Neuronal stem cell (in vitro differentiated cells): Measurements from ENCODE around the gene PDK4.

ENCODE experiments used
- DNase-seq: peaks from one replicate; pipeline ENCODE4 v3.0.0-alpha.2; 2013; ENCODE audit warnings: low spot score
- H2AFZ ChIP-seq: one replicate; pipeline ENCODE4 v1.6.1; 2013; ENCODE audit warnings: mild to moderate bottlenecking, low read length, inconsistent platforms
- H2AK5ac ChIP-seq: 2 replicates; pipeline ENCODE4 v1.6.1; 2013; ENCODE audit warnings: low read depth, mild to moderate bottlenecking, inconsistent platforms, low read length, moderate library complexity, mixed read lengths
- H2BK120ac ChIP-seq: 2 replicates; pipeline ENCODE4 v1.6.1; 2013; ENCODE audit warnings: low read depth, mild to moderate bottlenecking, inconsistent platforms, low read length, moderate library complexity, mixed read lengths
- H2BK12ac ChIP-seq: one replicate; pipeline ENCODE4 v1.6.1; 2013; ENCODE audit warnings: low read length, inconsistent platforms
- H2BK15ac ChIP-seq: 2 replicates; pipeline ENCODE4 v1.6.1; 2013; ENCODE audit warnings: mild to moderate bottlenecking, low read length, inconsistent platforms, mixed read lengths
- H2BK5ac ChIP-seq: one replicate; pipeline ENCODE4 v1.6.1; 2013; ENCODE audit warnings: inconsistent platforms, mild to moderate bottlenecking, low read length, moderate library complexity
- H3K14ac ChIP-seq: one replicate; pipeline ENCODE4 v1.6.1; 2013; ENCODE audit warnings: low read length, inconsistent platforms
- H3K18ac ChIP-seq: 2 replicates; pipeline ENCODE4 v1.6.1; 2013; ENCODE audit warnings: low read length, inconsistent platforms
- H3K23ac ChIP-seq: 2 replicates; pipeline ENCODE4 v1.6.1; 2013; ENCODE audit warnings: low read depth, mild to moderate bottlenecking, mixed read lengths, low read length, inconsistent platforms; ENCODE audit not compliant: poor library complexity
- H3K27ac ChIP-seq: replicated peaks from 3 replicates; pipeline ENCODE4 v1.5.1; 2013; ENCODE audit warnings: low read length, inconsistent platforms
- H3K27me3 ChIP-seq, 3 experiments: 2 replicates each; pipeline ENCODE4 v1.6.1; 2013; ENCODE audit warnings: low read length in 3 of 3, mild to moderate bottlenecking in 2 of 3, inconsistent platforms in 1 of 3, low read depth in 1 of 3, mixed read lengths in 1 of 3, moderate library complexity in 1 of 3; ENCODE audit not compliant: control insufficient read depth in 3 of 3, insufficient read depth in 3 of 3
- H3K36me3 ChIP-seq, 2 donors: replicated peaks in 1 of 2; 2 replicates each; pipeline ENCODE4 v1.6.1; 2013; ENCODE audit warnings: low read length in 2 of 2; ENCODE audit not compliant: control insufficient read depth in 2 of 2, insufficient read depth in 2 of 2
- H3K4ac ChIP-seq: 2 replicates; pipeline ENCODE4 v1.6.1; 2013; ENCODE audit warnings: inconsistent platforms, mild to moderate bottlenecking, low read length, moderate library complexity
- H3K4me1 ChIP-seq, 2 donors: 1 replicate in 1 of 2; 2 replicates in 1 of 2; pipeline ENCODE4 v1.6.1; 2013; ENCODE audit warnings: low read length in 2 of 2, low read depth in 1 of 2; ENCODE audit not compliant: control insufficient read depth in 2 of 2, insufficient read depth in 1 of 2
- H3K4me2 ChIP-seq: one replicate; pipeline ENCODE4 v1.6.1; 2013; ENCODE audit warnings: mild to moderate bottlenecking, low read length, inconsistent platforms; ENCODE audit not compliant: insufficient read depth, poor library complexity, severe bottlenecking
- H3K4me3 ChIP-seq, 2 donors: 2 replicates each; pipeline ENCODE4 v1.5.1; 2013; ENCODE audit warnings: low read length in 2 of 2, mild to moderate bottlenecking in 2 of 2, inconsistent platforms in 1 of 2, moderate library complexity in 1 of 2
- H3K79me1 ChIP-seq: one replicate; pipeline ENCODE4 v1.6.1; 2013; ENCODE audit warnings: low read depth, mild to moderate bottlenecking, inconsistent platforms, low read length, moderate library complexity
- H3K9ac ChIP-seq: one replicate; pipeline ENCODE4 v1.6.1; 2013; ENCODE audit warnings: mild to moderate bottlenecking, low read depth, low read length, inconsistent platforms; ENCODE audit not compliant: poor library complexity
- H3K9me3 ChIP-seq, 2 donors: replicated peaks in 1 of 2; 2 replicates each; pipeline versions ENCODE3 to v1.6.1; 2013; ENCODE audit warnings: low read length in 2 of 2, mild to moderate bottlenecking in 2 of 2, inconsistent platforms in 1 of 2, low read depth in 1 of 2, mixed read lengths in 1 of 2, moderate library complexity in 1 of 2; ENCODE audit not compliant: control insufficient read depth in 2 of 2, insufficient read depth in 1 of 2
- H4K8ac ChIP-seq: one replicate; pipeline ENCODE4 v1.6.1; 2013; ENCODE audit warnings: low read depth, mild to moderate bottlenecking, inconsistent platforms, low read length, moderate library complexity
- H4K91ac ChIP-seq: one replicate; pipeline ENCODE4 v1.6.1; 2013; ENCODE audit warnings: low read length, low read depth, mild to moderate bottlenecking, inconsistent platforms; ENCODE audit not compliant: poor library complexity
- WGBS, 2 donors: extraction: QIAGEN DNeasy Blood & Tissue Kit; methylation state at CpG; one replicate each; pipeline ENCODE4 v1.1.7; 2013; ENCODE audit warnings: missing lambda C conversion rate in 2 of 2, mixed read lengths in 1 of 2; ENCODE audit not compliant: insufficient read length in 2 of 2, insufficient replicate concordance in 1 of 2; ENCODE audit errors: extremely low coverage in 2 of 2; 5-methylcytosine and 5-hydroxymethylcytosine counted together

Gene PDK4

DNA sequence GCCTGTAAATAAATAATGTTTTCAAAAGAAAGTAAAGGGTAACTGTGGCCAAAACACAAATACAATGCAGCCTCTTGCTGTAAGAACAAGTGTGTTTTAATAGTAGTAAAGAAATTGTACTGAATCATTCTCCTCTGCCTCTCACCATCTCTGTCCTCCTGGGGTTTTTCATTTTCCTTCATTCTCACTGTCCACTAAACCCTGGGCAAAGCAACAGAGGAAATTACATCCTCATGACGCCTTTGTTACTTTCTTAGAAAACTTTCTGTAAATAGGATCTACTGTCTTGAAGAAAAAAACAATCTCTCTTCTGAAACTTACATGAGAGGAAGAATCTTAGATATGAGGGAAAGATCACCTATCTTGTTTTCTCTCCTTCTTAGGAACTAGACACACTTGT, 56.0 kb downstream of the PDK4 start:
- no peak overlapping the region for H2BK120ac ChIP-seq
- no peak overlapping the region for H3K14ac ChIP-seq
- H3K36me3 ChIP-seq, result no peaks in the 10 kb centered on the region
- H3K23ac ChIP-seq, result no peak overlapping the region
- H3K4me2 ChIP-seq, result no peak overlapping the region
- no peaks in the 10 kb centered on the region for H3K27me3 ChIP-seq
- no peak overlapping the region for H3K18ac ChIP-seq
- peaks cover 2 to 3% of the 10 kb centered on the region in 2 donors for H3K4me1 ChIP-seq
- no peak overlapping the region for H2AK5ac ChIP-seq
- H3K27ac ChIP-seq, result no peak overlapping the region
- H2BK15ac ChIP-seq, result no peak overlapping the region
- H2BK5ac ChIP-seq, result no peak overlapping the region
- no peak overlapping the region for H4K8ac ChIP-seq
- no peak overlapping the region for H2BK12ac ChIP-seq
- H4K91ac ChIP-seq, result no peak overlapping the region
- no peak overlapping the region for H3K9ac ChIP-seq
- H3K4ac ChIP-seq, result no peak overlapping the region
- no peak for DNase-seq
- no peak overlapping the region for H2AFZ ChIP-seq
- no peaks in the 10 kb centered on the region for H3K9me3 ChIP-seq
- H3K4me3 ChIP-seq, result no peak overlapping the region
- no peaks in the 10 kb centered on the region for H3K79me1 ChIP-seq
- WGBS, 2 donors, result no CpG with 5 or more reads among the region's 1 CpG

- no peak overlapping the region for H3K14ac ChIP-seq
- H3K27me3 ChIP-seq, result no peaks in the 10 kb centered on the region
- DNase-seq, result no peak
- no peak overlapping the region for H2AFZ ChIP-seq
- no peaks in the 10 kb centered on the region for H3K36me3 ChIP-seq
- no peak overlapping the region for H3K18ac ChIP-seq
- H3K23ac ChIP-seq, result no peak overlapping the region
- H3K4me2 ChIP-seq, result no peak overlapping the region
- H2AK5ac ChIP-seq, result no peak overlapping the region
- peaks cover 2 to 3% of the 10 kb centered on the region in 2 donors for H3K4me1 ChIP-seq
- no peak overlapping the region for H2BK15ac ChIP-seq
- no peak overlapping the region for H4K8ac ChIP-seq
- H2BK120ac ChIP-seq, result no peak overlapping the region
- no peak overlapping the region for H4K91ac ChIP-seq
- H3K4me3 ChIP-seq, result no peak overlapping the region
- no peak overlapping the region for H2BK12ac ChIP-seq
- H3K9ac ChIP-seq, result no peak overlapping the region
- H2BK5ac ChIP-seq, result no peak overlapping the region
- H3K4ac ChIP-seq, result no peak overlapping the region
- no peaks in the 10 kb centered on the region for H3K9me3 ChIP-seq
- no peak overlapping the region for H3K27ac ChIP-seq
- H3K79me1 ChIP-seq, result no peaks in the 10 kb centered on the region
These were observed 56.9 kb downstream of the PDK4 start for GRCh38 chr7:95539426-95539825.

DNA sequence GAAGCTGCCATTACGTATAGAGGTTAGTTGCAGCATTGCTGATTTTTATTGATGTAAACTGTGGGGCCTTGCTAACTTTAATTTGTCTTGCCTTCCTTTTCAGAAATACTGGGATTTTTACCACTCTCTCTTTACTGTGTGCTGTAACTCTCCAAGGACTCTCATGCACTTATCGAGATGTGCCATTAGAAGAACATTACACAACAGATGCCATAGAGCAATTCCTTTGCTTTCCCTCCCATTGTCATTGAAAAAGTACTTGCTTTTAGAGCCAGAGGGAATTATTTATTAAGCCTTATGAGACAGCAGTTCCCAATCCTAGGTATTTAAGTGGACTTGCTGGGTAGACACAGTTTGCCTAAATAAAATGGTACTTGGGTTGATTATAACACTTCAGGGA, 58.8 kb downstream of the PDK4 start:
- Histone ChIP-seq H3K4me1 (no peaks in the 10 kb centered on the region), H3K23ac (no peak overlapping the region), H3K9me3 (no peaks in the 10 kb centered on the region), H3K4me2 (no peak overlapping the region), H3K9ac (no peak overlapping the region), H3K27ac (no peak overlapping the region), H3K27me3 (no peaks in the 10 kb centered on the region), H3K79me1 (no peaks in the 10 kb centered on the region), H3K4ac (no peak overlapping the region), H2BK5ac (no peak overlapping the region), H3K4me3 (no peak overlapping the region), H2AK5ac (no peak overlapping the region), H4K8ac (no peak overlapping the region), H3K18ac (no peak overlapping the region), H3K14ac (no peak overlapping the region), H2BK120ac (no peak overlapping the region), H2BK15ac (no peak overlapping the region), H4K91ac (no peak overlapping the region), H2AFZ (no peak overlapping the region), H3K36me3 (no peaks in the 10 kb centered on the region), H2BK12ac (no peak overlapping the region)
- WGBS, 2 donors, result no CpG with 5 or more reads among the region's 2 CpGs
- DNase-seq, result no peak

- Histone ChIP-seq H3K79me1 (no peaks in the 10 kb centered on the region), H3K27ac (no peak overlapping the region), H3K9ac (no peak overlapping the region), H2AFZ (no peak overlapping the region), H2AK5ac (no peak overlapping the region), H3K18ac (no peak overlapping the region), H3K23ac (no peak overlapping the region), H2BK12ac (no peak overlapping the region), H4K8ac (no peak overlapping the region), H3K27me3 (no peaks in the 10 kb centered on the region), H2BK15ac (no peak overlapping the region), H2BK120ac (no peak overlapping the region), H2BK5ac (no peak overlapping the region), H3K14ac (no peak overlapping the region), H3K4me2 (no peak overlapping the region), H3K4me1 (no peaks in the 10 kb centered on the region), H3K4ac (no peak overlapping the region), H3K36me3 (no peaks in the 10 kb centered on the region), H3K9me3 (no peaks in the 10 kb centered on the region), H3K4me3 (no peak overlapping the region), H4K91ac (no peak overlapping the region)
- DNase-seq, result no peak
- WGBS, 2 donors, result no CpG with 5 or more reads among the region's 2 CpGs
These were observed 59.5 kb downstream of the PDK4 start for GRCh38 chr7:95536656-95537311.
